PC-9 (cell line): ENCODE measurements around the gene ANXA7. TPM values are rescaled to one million over a fixed set of nuclear protein-coding genes. Genes with fewer than 3 reads are reported as not detected.
A peak's percentile ranks its signal among the peaks of the same experiment; 100 is the strongest.

Experiments
- BruUV-seq: library from RNA; stranded (reverse); fragments of 400-500 nt; replicated peaks from 2 replicates; lab custom pipeline; 2021; lab: Mats Ljungman, UMichigan
- CTCF ChIA-PET: fragments of 300-600 bp; sonication (Branson Sonifier 250); formaldehyde crosslinking; loops from one replicate; lab custom pipeline; 2022; ENCODE audit warnings: antibody characterized with exemption; lab: Charles Lee
- POLR2A ChIA-PET: fragments of 300-600 bp; sonication (Branson Sonifier 250); formaldehyde crosslinking; loops from one replicate; lab custom pipeline; 2022; ENCODE audit warnings: antibody characterized with exemption; ENCODE audit not compliant: unreplicated experiment; lab: Charles Lee
- DNase-seq, 2 experiments: peaks; one replicate each; pipeline versions ENCODE4 v3.0.0 to v3.0.0-alpha.2; 2015 to 2022; ENCODE audit warnings: mixed read lengths in 1 of 2
- H2AFZ ChIP-seq: fragments of 200-600 bp; sonication (generic); 2 replicates; pipeline ENCODE4 v1.8.1; 2017; ENCODE audit warnings: antibody characterized with exemption
- H3F3A ChIP-seq: fragments of 200-600 bp; sonication (generic); 2 replicates; pipeline ENCODE4 v1.8.1; 2017; ENCODE audit warnings: antibody characterized with exemption, mild to moderate bottlenecking, low read depth; ENCODE audit not compliant: insufficient read depth
- H3K27ac ChIP-seq: fragments of 200-600 bp; sonication (generic); 2 replicates; pipeline ENCODE4 v1.6.1; 2016; ENCODE audit warnings: mixed run types
- H3K27me3 ChIP-seq: fragments of 200-600 bp; sonication (generic); 2 replicates; pipeline ENCODE4 v1.6.1; 2016; ENCODE audit warnings: low read depth, mixed run types; ENCODE audit not compliant: insufficient read depth
- H3K36me3 ChIP-seq: fragments of 200-600 bp; sonication (generic); 2 replicates; pipeline ENCODE4 v1.6.1; 2016; ENCODE audit warnings: low read depth, mixed run types
- H3K4me1 ChIP-seq: fragments of 200-600 bp; sonication (generic); replicated peaks from 2 replicates; pipeline ENCODE4 v1.6.1; 2016; ENCODE audit warnings: mixed run types; ENCODE audit not compliant: insufficient read depth
- H3K4me2 ChIP-seq: fragments of 200-600 bp; sonication (generic); 2 replicates; pipeline ENCODE4 v1.6.1; 2017; ENCODE audit warnings: mixed run types
- H3K4me3 ChIP-seq: fragments of 200-600 bp; sonication (generic); 2 replicates; pipeline ENCODE4 v1.6.1; 2016; ENCODE audit warnings: mixed run types
- H3K79me2 ChIP-seq: fragments of 200-600 bp; sonication (generic); 2 replicates; pipeline ENCODE4 v1.6.1; 2017; ENCODE audit warnings: low read depth, mixed run types
- H3K9me2 ChIP-seq: fragments of 200-600 bp; sonication (generic); 2 replicates; pipeline ENCODE4 v1.8.1; 2017; ENCODE audit warnings: mild to moderate bottlenecking; ENCODE audit not compliant: insufficient read depth
- H3K9me3 ChIP-seq: fragments of 200-600 bp; sonication (generic); 2 replicates; pipeline ENCODE4 v1.8.1; 2016; ENCODE audit warnings: low read depth; ENCODE audit not compliant: insufficient read depth
- H4K20me1 ChIP-seq: fragments of 200-600 bp; sonication (generic); 2 replicates; pipeline ENCODE4 v1.8.1; 2017; ENCODE audit not compliant: insufficient read depth
- CTCF ChIP-seq: fragments of 200-600 bp; sonication (generic); conservative IDR thresholded peaks from 2 replicates; pipeline ENCODE4 v1.6.1; 2017; ENCODE audit warnings: mixed run types, antibody characterized with exemption, mild to moderate bottlenecking, moderate library complexity
- EZH2 ChIP-seq: fragments of 200-600 bp; sonication (generic); IDR thresholded peaks from 2 replicates; pipeline ENCODE4 v1.8.0; 2017; ENCODE audit warnings: antibody characterized with exemption, low read depth
- intact Hi-C: fragments of 100-400 bp; cut with micrococcal nuclease; formaldehyde crosslinking; loops from one replicate; pipeline ENCODE4 v1.10.0; 2022; ENCODE audit not compliant: unreplicated experiment
- total RNA-seq: library from RNA; stranded (reverse); gene quantifications from 2 replicates; pipeline ENCODE4 v1.2.3, GENCODE V29; 2021

ANXA7 gene
- total RNA-seq, 1 experiment from 2014 or later, result 154 TPM

- Histone ChIP-seq H3K27ac (no peak overlapping the region), H3K4me2 (no peak overlapping the region), H3K36me3 (peaks cover 25% of the 10 kb centered on the region), H3K9me3 (no peaks in the 10 kb centered on the region), H3K27me3 (no peaks in the 10 kb centered on the region), H3K9me2 (no peaks in the 10 kb centered on the region), H3K4me3 (no peak overlapping the region), H3F3A (peaks cover 34% of the 10 kb centered on the region; the same call in 1 of the 2 replicates), H2AFZ (no peak overlapping the region), H4K20me1 (peaks cover 59% of the 10 kb centered on the region), H3K4me1 (peaks cover 49% of the 10 kb centered on the region), H3K79me2 (peaks cover 78% of the 10 kb centered on the region)
- BruUV-seq, result no TSS peak
- TF ChIP-seq EZH2 (no peak), CTCF (no peak)
- CTCF ChIA-PET, result no interaction called here
- intact Hi-C loops, result no loop called here
- no peak for DNase-seq
- POLR2A ChIA-PET, result no interaction called here
These were observed 3.0 kb downstream of the ANXA7 start for GRCh38 chr10:73410897-73411296.

DNA sequence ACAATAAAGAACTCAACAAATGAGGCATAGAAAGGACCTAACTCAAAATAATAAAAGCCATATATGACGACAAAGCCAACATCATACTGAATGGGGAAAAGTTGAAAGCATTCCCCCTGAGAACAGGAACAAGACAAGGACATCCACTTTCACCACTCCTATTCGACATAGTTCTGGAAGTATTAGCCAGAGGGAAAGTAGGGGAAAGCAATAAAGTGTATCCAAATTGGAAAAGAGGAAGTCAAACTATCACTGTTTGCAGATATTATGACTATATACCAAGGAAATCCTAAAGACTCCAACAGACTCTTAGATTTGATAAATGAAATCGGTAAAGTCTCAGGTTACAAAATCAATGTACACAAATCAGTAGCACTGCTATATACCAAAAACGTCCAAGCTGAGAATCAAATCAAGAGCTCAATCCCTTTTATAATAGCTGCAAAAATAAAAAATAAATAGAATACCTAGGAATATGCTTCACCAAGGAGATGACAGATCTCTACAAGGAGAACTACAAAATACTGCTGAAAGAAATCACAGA is 4.8 kb downstream of the ANXA7 start:
- no peaks in the 10 kb centered on the region for H3K9me3 ChIP-seq
- CTCF ChIA-PET, result no interaction called here
- H2AFZ ChIP-seq, result no peak overlapping the region
- H3K27ac ChIP-seq, result no peak overlapping the region
- no TSS peak for BruUV-seq
- POLR2A ChIA-PET, result no interaction called here
- H3K4me1 ChIP-seq, result peaks cover 38% of the 10 kb centered on the region
- H4K20me1 ChIP-seq, result peaks cover 72% of the 10 kb centered on the region
- intact Hi-C loops, result no loop called here
- TF ChIP-seq CTCF, result no peak
- TF ChIP-seq EZH2, result no peak
- peaks cover 18% of the 10 kb centered on the region; the same call in 1 of the 2 replicates for H3F3A ChIP-seq
- H3K4me2 ChIP-seq, result peak overlapping the region; percentile 8; the same call in 1 of the 2 replicates
- peaks cover 25% of the 10 kb centered on the region for H3K36me3 ChIP-seq
- peaks cover 96% of the 10 kb centered on the region for H3K79me2 ChIP-seq
- no peak overlapping the region for H3K4me3 ChIP-seq
- DNase-seq, result no peak
- H3K9me2 ChIP-seq, result no peaks in the 10 kb centered on the region
- H3K27me3 ChIP-seq, result no peaks in the 10 kb centered on the region

DNA sequence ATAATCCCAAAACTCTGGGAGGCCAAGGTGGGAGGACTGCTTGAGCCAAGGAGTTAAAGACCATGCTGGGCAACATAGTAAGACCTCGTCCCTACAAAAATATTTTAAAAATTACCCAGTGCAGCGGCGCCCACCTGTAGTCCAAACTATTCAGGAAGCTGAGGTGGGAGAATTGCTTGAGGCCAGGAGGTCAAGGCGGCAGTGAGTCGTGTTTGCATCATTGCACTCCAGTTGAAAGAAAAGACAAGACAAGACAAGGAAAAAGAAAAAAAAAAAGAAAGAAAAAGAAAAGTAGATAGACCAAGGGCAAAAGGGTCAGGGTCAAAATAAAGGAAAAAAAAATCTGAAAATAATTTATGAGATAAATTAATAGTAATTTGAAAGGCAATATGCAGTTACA is 5.8 kb downstream of the ANXA7 start:
- no peaks in the 10 kb centered on the region for H3K9me2 ChIP-seq
- H3K9me3 ChIP-seq, result no peaks in the 10 kb centered on the region
- peaks cover 29% of the 10 kb centered on the region for H3K36me3 ChIP-seq
- H3K4me1 ChIP-seq, result peaks cover 38% of the 10 kb centered on the region
- TF ChIP-seq CTCF (no peak), EZH2 (no peak)
- H3K27ac ChIP-seq, result no peak overlapping the region
- ChIA-PET POLR2A (interaction anchor here (0.6 kb wide), 1 partner anchor 30 kb away, joined by 4 read pairs; no protein-coding TSS in a partner anchor), CTCF (interaction anchor here (0.6 kb wide), 1 partner anchor 198 kb away, joined by 3 read pairs; no protein-coding TSS in a partner anchor)
- no peak overlapping the region for H2AFZ ChIP-seq
- peaks cover 11% of the 10 kb centered on the region; the same call in 1 of the 2 replicates for H3F3A ChIP-seq
- H3K4me3 ChIP-seq, result no peak overlapping the region
- peaks cover 100% of the 10 kb centered on the region for H3K79me2 ChIP-seq
- peaks cover 82% of the 10 kb centered on the region for H4K20me1 ChIP-seq
- no peaks in the 10 kb centered on the region for H3K27me3 ChIP-seq
- intact Hi-C loops, result no loop called here
- no peak for DNase-seq
- no TSS peak for BruUV-seq
- 0 out of 2 replicates have a peak overlapping the region, but pooled peaks have one; percentile 8 for H3K4me2 ChIP-seq
